A673 (cell line): ENCODE results near the gene CPT1C.

ENCODE experiments used
- EZH2 ChIP-seq: fragments of 200-600 bp; sonication (generic); IDR thresholded peaks from 2 replicates; pipeline ENCODE4 v1.6.1; 2017; ENCODE audit warnings: borderline replicate concordance, low read depth, mild to moderate bottlenecking, mixed read lengths, antibody characterized with exemption, low read length; ENCODE audit not compliant: poor library complexity, severe bottlenecking
- TF ChIP-seq, protein P1 (sequence below): fragments of 300-800, 200-600 bp; sonication (generic); conservative IDR thresholded peaks from 2 replicates; pipeline ENCODE4 v1.5.1; 2017; ENCODE audit warnings: low read depth, mild to moderate bottlenecking, antibody characterized with exemption, low read length, moderate library complexity, mixed read lengths

DNA sequence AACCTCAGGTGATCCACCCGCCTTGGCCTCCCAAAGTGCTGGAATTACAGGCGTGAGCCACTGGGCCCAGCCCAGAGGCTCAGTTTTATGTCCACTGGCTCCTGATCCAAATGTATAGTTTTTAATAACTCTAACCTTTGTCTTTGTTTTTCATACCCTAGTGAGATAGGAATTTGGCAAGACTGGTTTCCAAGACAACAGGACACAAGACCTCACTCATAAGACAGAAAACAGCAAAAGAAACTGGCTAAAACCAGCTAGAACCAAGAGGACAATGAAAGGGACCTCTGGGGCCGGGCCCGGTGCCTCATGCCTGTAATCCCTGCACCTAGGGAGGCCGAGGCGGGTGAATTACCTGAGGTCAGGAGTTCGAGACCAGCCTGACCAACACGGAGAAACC lies 27.6 kb downstream of the CPT1C start:
- TF ChIP-seq EZH2: no peak
- TF ChIP-seq, protein P1, sequence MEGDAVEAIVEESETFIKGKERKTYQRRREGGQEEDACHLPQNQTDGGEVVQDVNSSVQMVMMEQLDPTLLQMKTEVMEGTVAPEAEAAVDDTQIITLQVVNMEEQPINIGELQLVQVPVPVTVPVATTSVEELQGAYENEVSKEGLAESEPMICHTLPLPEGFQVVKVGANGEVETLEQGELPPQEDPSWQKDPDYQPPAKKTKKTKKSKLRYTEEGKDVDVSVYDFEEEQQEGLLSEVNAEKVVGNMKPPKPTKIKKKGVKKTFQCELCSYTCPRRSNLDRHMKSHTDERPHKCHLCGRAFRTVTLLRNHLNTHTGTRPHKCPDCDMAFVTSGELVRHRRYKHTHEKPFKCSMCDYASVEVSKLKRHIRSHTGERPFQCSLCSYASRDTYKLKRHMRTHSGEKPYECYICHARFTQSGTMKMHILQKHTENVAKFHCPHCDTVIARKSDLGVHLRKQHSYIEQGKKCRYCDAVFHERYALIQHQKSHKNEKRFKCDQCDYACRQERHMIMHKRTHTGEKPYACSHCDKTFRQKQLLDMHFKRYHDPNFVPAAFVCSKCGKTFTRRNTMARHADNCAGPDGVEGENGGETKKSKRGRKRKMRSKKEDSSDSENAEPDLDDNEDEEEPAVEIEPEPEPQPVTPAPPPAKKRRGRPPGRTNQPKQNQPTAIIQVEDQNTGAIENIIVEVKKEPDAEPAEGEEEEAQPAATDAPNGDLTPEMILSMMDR: no peak
